Liver (tissue), 9 donors: ENCODE results near the gene ZBTB45. TPM values are rescaled to one million over a fixed set of nuclear protein-coding genes. Genes with fewer than 3 reads are reported as not detected.

Experiments
- DNase-seq: peaks from one replicate; pipeline ENCODE4 v3.0.0-alpha.2; 2017; ENCODE audit warnings: low spot score
- H3K27ac ChIP-seq, 2 donors: one replicate each; pipeline ENCODE4 v1.7.0; 2013; ENCODE audit warnings: inconsistent platforms in 2 of 2, low read length in 2 of 2, control low read depth in 1 of 2, low read depth in 1 of 2, mild to moderate bottlenecking in 1 of 2
- H3K27me3 ChIP-seq, 4 donors: one replicate each; pipeline versions ENCODE4 v1.6.1 to v1.7.0; 2013; ENCODE audit warnings: low read length in 3 of 4, inconsistent platforms in 1 of 4, mild to moderate bottlenecking in 1 of 4, moderate library complexity in 1 of 4; ENCODE audit not compliant: control insufficient read depth in 4 of 4, insufficient read depth in 4 of 4
- H3K36me3 ChIP-seq, 4 donors: one replicate each; pipeline versions ENCODE4 v1.6.1 to v1.7.0; 2013; ENCODE audit warnings: low read length in 3 of 4, mild to moderate bottlenecking in 3 of 4, low read depth in 1 of 4, moderate library complexity in 1 of 4; ENCODE audit not compliant: control insufficient read depth in 4 of 4, insufficient read depth in 3 of 4
- H3K4me1 ChIP-seq, 4 donors: one replicate each; pipeline versions ENCODE4 v1.6.1 to v1.7.0; 2013; ENCODE audit warnings: low read length in 3 of 4, mild to moderate bottlenecking in 3 of 4, moderate library complexity in 1 of 4; ENCODE audit not compliant: control insufficient read depth in 4 of 4, insufficient read depth in 4 of 4
- H3K4me3 ChIP-seq, 3 donors: one replicate each; pipeline versions ENCODE4 v1.6.1 to v1.7.0; 2013; ENCODE audit warnings: low read length in 3 of 3, control low read depth in 1 of 3, low read depth in 1 of 3, mild to moderate bottlenecking in 1 of 3
- H3K9ac ChIP-seq, 2 donors: one replicate each; pipeline ENCODE4 v1.7.0; 2013; ENCODE audit warnings: low read length in 2 of 2, mild to moderate bottlenecking in 2 of 2, moderate library complexity in 2 of 2, control low read depth in 1 of 2, low read depth in 1 of 2
- H3K9me3 ChIP-seq, 4 donors: one replicate each; pipeline versions ENCODE4 v1.6.1 to v1.7.0; 2013; ENCODE audit warnings: low read length in 3 of 4; ENCODE audit not compliant: control insufficient read depth in 4 of 4
- ATF3 ChIP-seq: IDR thresholded peaks from 2 replicates; pipeline ENCODE4 v1.6.1; 2016; ENCODE audit warnings: antibody characterized with exemption
- EGR1 ChIP-seq, 2 donors: IDR thresholded peaks; 2 replicates each; pipeline ENCODE4 v1.6.1; 2016 to 2018; ENCODE audit warnings: antibody characterized with exemption in 2 of 2, low read depth in 2 of 2
- FOXA1 ChIP-seq: IDR thresholded peaks from 2 replicates; pipeline ENCODE4 v1.6.1; 2016; ENCODE audit warnings: antibody characterized with exemption
- FOXA2 ChIP-seq: IDR thresholded peaks from 2 replicates; pipeline ENCODE4 v1.6.1; 2016; ENCODE audit warnings: antibody characterized with exemption
- GABPA ChIP-seq, 2 donors: IDR thresholded peaks in 1 of 2; conservative IDR thresholded peaks in 1 of 2; 2 replicates each; pipeline ENCODE4 v1.6.1; 2016; ENCODE audit warnings: antibody characterized with exemption in 2 of 2, mild to moderate bottlenecking in 1 of 2, moderate library complexity in 1 of 2
- HNF4A ChIP-seq, 2 donors: conservative IDR thresholded peaks; 2 replicates each; pipeline ENCODE4 v1.6.1; 2016; ENCODE audit warnings: antibody characterized with exemption in 2 of 2, mild to moderate bottlenecking in 2 of 2
- HNF4G ChIP-seq: IDR thresholded peaks from 2 replicates; pipeline ENCODE4 v1.6.1; 2016; ENCODE audit warnings: antibody characterized with exemption
- JUND ChIP-seq, 2 donors: IDR thresholded peaks; 2 replicates each; pipeline ENCODE4 v1.6.1; 2016; ENCODE audit warnings: antibody characterized with exemption in 2 of 2
- MAX ChIP-seq: IDR thresholded peaks from 2 replicates; pipeline ENCODE4 v1.6.1; 2016; ENCODE audit warnings: antibody characterized with exemption
- NR2F2 ChIP-seq: IDR thresholded peaks from 2 replicates; pipeline ENCODE4 v1.6.1; 2016; ENCODE audit warnings: antibody characterized with exemption
- RAD21 ChIP-seq, 2 donors: IDR thresholded peaks; 2 replicates each; pipeline ENCODE4 v1.6.1; 2016; ENCODE audit warnings: antibody characterized with exemption in 2 of 2, mild to moderate bottlenecking in 2 of 2
- REST ChIP-seq: IDR thresholded peaks from 2 replicates; pipeline ENCODE4 v1.6.1; 2016; ENCODE audit warnings: antibody characterized with exemption, mild to moderate bottlenecking
- RXRA ChIP-seq, 2 donors: IDR thresholded peaks; 2 replicates each; pipeline ENCODE4 v1.6.1; 2017 to 2018; ENCODE audit warnings: antibody characterized with exemption in 2 of 2, mild to moderate bottlenecking in 1 of 2
- SP1 ChIP-seq: IDR thresholded peaks from 2 replicates; pipeline ENCODE4 v1.6.1; 2018; ENCODE audit warnings: antibody characterized with exemption, mild to moderate bottlenecking
- TAF1 ChIP-seq: conservative IDR thresholded peaks from 2 replicates; pipeline ENCODE4 v1.6.1; 2016; ENCODE audit warnings: antibody characterized with exemption, mild to moderate bottlenecking
- YY1 ChIP-seq: IDR thresholded peaks from 2 replicates; pipeline ENCODE4 v1.6.1; 2016; ENCODE audit warnings: antibody characterized with exemption, mild to moderate bottlenecking
- WGBS: extraction: QIAGEN DNeasy Blood & Tissue Kit; methylation state at CpG from one replicate; pipeline ENCODE4 v1.1.7; 2013; 5-methylcytosine and 5-hydroxymethylcytosine counted together
- polyA plus RNA-seq, 2 donors: library from polyadenylated mRNA; stranded (reverse) in 1 of 2; unstranded in 1 of 2; fragments of 200-250 nt in 1 of 2; fragments of >200 nt in 1 of 2; fragmentation: Nextera tagmentation in 1 of 2; extraction: Ambion mirVana in 1 of 2; gene quantifications; one replicate each; pipeline versions ENCODE4 v1.2.1 to v1.2.3, GENCODE V29; 2013 to 2015
- total RNA-seq, 2 donors: library from RNA; depleted of rRNA; stranded (reverse); fragments of >200 nt; gene quantifications; one replicate each; pipeline ENCODE4 v1.2.3, GENCODE V29; 2014
- TF ChIP-seq, protein P1 (sequence below): fragments of 150-350 bp; IDR thresholded peaks from 2 replicates; pipeline ENCODE4 v1.5.1; 2017; ENCODE audit warnings: improper control_type of control experiment, low read depth, low read length; ENCODE audit not compliant: missing input control
- TF ChIP-seq, protein P2 (sequence below): IDR thresholded peaks from 2 replicates; pipeline ENCODE4 v1.6.1; 2016; ENCODE audit warnings: antibody characterized with exemption
- donor health status: healthy.
- donor health status: healthy.
- donor health status: healthy.
- donor health status: healthy.
- donor health status: healthy.

ZBTB45 gene
- total RNA-seq (1 to 10 TPM; 2.1 to 3.2 TPM), polyA plus RNA-seq (1 to 10 TPM; 2.2 to 4.0 TPM)

DNA sequence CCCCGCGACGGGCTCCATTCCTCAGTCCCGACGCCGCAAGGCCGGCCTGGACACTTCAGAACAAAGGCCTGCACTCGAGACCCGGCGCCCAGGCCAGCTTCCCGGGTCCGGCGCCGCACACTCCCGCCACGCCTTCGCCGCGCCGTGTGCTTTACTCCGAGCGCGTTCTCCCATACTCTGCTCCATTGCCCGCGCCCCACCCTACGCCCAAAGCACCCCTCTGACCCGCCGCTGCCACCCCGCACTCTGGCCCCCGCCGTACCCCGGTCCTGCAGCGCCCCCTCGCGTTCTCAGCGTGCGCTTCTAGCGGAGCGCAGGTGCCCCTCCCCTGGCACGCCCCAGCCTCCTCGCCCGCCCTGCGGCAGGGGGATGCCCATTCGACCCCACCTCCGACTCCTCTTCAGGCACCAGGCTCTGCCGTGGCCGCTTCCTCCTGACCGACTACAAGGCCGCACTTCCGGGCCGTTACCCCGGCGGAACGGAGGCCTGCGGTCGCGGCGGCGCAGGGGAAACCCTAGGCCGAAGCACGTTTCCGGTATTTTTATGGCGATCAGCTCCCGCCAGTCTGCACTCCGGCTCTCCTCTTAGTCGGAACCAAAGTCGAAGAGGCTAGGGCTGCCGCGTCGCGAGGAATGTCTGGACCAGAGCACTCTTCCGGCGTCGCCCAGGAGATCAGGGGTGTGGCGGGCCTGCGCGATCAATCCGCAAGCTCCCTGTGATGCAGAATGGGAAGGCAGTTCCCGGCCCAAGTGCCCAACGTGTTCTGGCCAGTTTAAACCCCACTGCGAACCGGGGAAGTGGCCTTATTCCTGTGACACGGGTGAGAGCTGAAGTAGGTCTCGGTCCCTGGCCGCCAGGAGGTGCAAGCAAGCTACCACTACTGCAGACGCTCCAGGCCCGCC lies at the start of gene ZBTB45:
Gene ZBTB45, minus strand, starts transcription at position 456 of the 902 bp plus-strand sequence. CDS start 2,137 bp downstream, outside the sequence.
- H3K4me1 ChIP-seq = peaks cover 4 to 39% (median 21%) of the 10 kb centered on the region in 4 donors
- H3K9ac ChIP-seq = peak within 1 kb of the TSS; percentile 61 to 72
- H3K27ac ChIP-seq = peak within 1 kb of the TSS; percentile 95
- H3K27me3 ChIP-seq = no peaks in the 10 kb centered on the region
- no peaks in the 10 kb centered on the region for H3K9me3 ChIP-seq
- peak within 1 kb of the TSS; percentile 78 to 94 (median 88) for H3K4me3 ChIP-seq
- H3K36me3 ChIP-seq = peaks cover 0 to 9% (median 3%) of the 10 kb centered on the region in 4 donors
- TF ChIP-seq NR2F2 (peak; percentile 51), ATF3 (no peak), FOXA2 (no peak), JUND (IDR thresholded peaks at IDR 0.05) (peak in 1 of 2 donors; percentile 25), YY1 (peak; percentile 95), MAX (peak; percentile 86), RAD21 (IDR thresholded peaks at IDR 0.05) (peak; percentile 73 to 75), TAF1 (peak; percentile 66), RXRA (IDR thresholded peaks at IDR 0.05) (peak; percentile 55 to 73), HNF4A (conservative IDR thresholded peaks at IDR 0.05) (peak; percentile 43 to 48), SP1 (peak; percentile 71), FOXA1 (peak; percentile 80), EGR1 (IDR thresholded peaks at IDR 0.05; ENCODE audit: low read depth in 2 of 2) (peak; percentile 27 to 66), GABPA (IDR thresholded peaks at IDR 0.05 in 1 of 2, conservative IDR thresholded peaks at IDR 0.05 in 1 of 2) (peak; percentile 94 to 98), REST (peak; percentile 72), HNF4G (no peak)
- TF ChIP-seq, protein P1, sequence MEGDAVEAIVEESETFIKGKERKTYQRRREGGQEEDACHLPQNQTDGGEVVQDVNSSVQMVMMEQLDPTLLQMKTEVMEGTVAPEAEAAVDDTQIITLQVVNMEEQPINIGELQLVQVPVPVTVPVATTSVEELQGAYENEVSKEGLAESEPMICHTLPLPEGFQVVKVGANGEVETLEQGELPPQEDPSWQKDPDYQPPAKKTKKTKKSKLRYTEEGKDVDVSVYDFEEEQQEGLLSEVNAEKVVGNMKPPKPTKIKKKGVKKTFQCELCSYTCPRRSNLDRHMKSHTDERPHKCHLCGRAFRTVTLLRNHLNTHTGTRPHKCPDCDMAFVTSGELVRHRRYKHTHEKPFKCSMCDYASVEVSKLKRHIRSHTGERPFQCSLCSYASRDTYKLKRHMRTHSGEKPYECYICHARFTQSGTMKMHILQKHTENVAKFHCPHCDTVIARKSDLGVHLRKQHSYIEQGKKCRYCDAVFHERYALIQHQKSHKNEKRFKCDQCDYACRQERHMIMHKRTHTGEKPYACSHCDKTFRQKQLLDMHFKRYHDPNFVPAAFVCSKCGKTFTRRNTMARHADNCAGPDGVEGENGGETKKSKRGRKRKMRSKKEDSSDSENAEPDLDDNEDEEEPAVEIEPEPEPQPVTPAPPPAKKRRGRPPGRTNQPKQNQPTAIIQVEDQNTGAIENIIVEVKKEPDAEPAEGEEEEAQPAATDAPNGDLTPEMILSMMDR = peak; percentile 65
- TF ChIP-seq, protein P2, sequence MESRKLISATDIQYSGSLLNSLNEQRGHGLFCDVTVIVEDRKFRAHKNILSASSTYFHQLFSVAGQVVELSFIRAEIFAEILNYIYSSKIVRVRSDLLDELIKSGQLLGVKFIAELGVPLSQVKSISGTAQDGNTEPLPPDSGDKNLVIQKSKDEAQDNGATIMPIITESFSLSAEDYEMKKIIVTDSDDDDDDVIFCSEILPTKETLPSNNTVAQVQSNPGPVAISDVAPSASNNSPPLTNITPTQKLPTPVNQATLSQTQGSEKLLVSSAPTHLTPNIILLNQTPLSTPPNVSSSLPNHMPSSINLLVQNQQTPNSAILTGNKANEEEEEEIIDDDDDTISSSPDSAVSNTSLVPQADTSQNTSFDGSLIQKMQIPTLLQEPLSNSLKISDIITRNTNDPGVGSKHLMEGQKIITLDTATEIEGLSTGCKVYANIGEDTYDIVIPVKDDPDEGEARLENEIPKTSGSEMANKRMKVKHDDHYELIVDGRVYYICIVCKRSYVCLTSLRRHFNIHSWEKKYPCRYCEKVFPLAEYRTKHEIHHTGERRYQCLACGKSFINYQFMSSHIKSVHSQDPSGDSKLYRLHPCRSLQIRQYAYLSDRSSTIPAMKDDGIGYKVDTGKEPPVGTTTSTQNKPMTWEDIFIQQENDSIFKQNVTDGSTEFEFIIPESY = peak; percentile 79
- WGBS = under 1% methylated on average over 87 of the region's 87 CpGs
- DNase-seq = peak; percentile 91
